Natural killer cell (primary cell): ENCODE measurements around the gene IFITM5. TPM values are rescaled to one million over a fixed set of nuclear protein-coding genes. Genes with fewer than 3 reads are reported as not detected.

Experiments used
- ATAC-seq, 3 donors: fragments of 150-1000 bp in 2 of 3; fragments of 200-7000 bp in 1 of 3; cut with Tn5 transposase; 1 replicate in 1 of 3; 2 replicates in 2 of 3; pipeline ENCODE4 v1.10.0; 2021; ENCODE audit warnings: mild to moderate bottlenecking in 2 of 3, moderate library complexity in 2 of 3
- DNase-seq, 2 donors: peaks; one replicate each; pipeline versions ENCODE4 v3.0.0 to v3.0.0-alpha.2; 2013 to 2021; ENCODE audit warnings: mixed read lengths in 1 of 2
- H3K27ac ChIP-seq: one replicate; pipeline ENCODE4 v1.5.1; 2013; ENCODE audit warnings: mild to moderate bottlenecking, low read length
- H3K27me3 ChIP-seq: one replicate; pipeline ENCODE4 v1.6.1; 2013; ENCODE audit warnings: low read length; ENCODE audit not compliant: control insufficient read depth, insufficient read depth
- H3K36me3 ChIP-seq: one replicate; pipeline ENCODE4 v1.6.1; 2013; ENCODE audit warnings: low read length; ENCODE audit not compliant: control insufficient read depth, insufficient read depth
- H3K4me1 ChIP-seq: one replicate; pipeline ENCODE4 v1.6.1; 2013; ENCODE audit warnings: low read length; ENCODE audit not compliant: control insufficient read depth, insufficient read depth
- H3K4me3 ChIP-seq: one replicate; pipeline ENCODE4 v1.5.1; 2013; ENCODE audit warnings: low read length
- H3K9me3 ChIP-seq: one replicate; pipeline ENCODE4 v1.6.1; 2013; ENCODE audit warnings: low read length; ENCODE audit not compliant: control insufficient read depth, insufficient read depth
- H3K27ac Mint-ChIP-seq, 2 donors: one replicate each; pipeline ENCODE4 v1.8.0; 2022; ENCODE audit warnings: mild to moderate bottlenecking in 2 of 2, mixed read lengths in 2 of 2, moderate library complexity in 1 of 2
- H3K27me3 Mint-ChIP-seq, 2 donors: one replicate each; pipeline ENCODE4 v1.8.0; 2022; ENCODE audit warnings: low read depth in 2 of 2, mixed read lengths in 2 of 2
- H3K36me3 Mint-ChIP-seq: one replicate; pipeline ENCODE4 v1.8.0; 2022; ENCODE audit warnings: mixed read lengths
- H3K4me1 Mint-ChIP-seq, 2 donors: one replicate each; pipeline ENCODE4 v1.8.0; 2022; ENCODE audit warnings: mixed read lengths in 2 of 2
- H3K4me3 Mint-ChIP-seq: one replicate; pipeline ENCODE4 v1.8.0; 2022; ENCODE audit warnings: mild to moderate bottlenecking, moderate library complexity, mixed read lengths
- H3K9me3 Mint-ChIP-seq, 2 donors: one replicate each; pipeline ENCODE4 v1.8.0; 2022; ENCODE audit warnings: mixed read lengths in 2 of 2
- CTCF ChIP-seq: fragments of 200-600 bp; IDR thresholded peaks from one replicate; pipeline ENCODE4 v1.8.0; 2022; ENCODE audit warnings: antibody characterized with exemption
- WGBS: methylation state at CpG from one replicate; pipeline ENCODE4 v1.1.7; 2013; ENCODE audit warnings: missing lambda C conversion rate; ENCODE audit not compliant: insufficient coverage; 5-methylcytosine and 5-hydroxymethylcytosine counted together
- intact Hi-C: fragments of 100-400 bp; cut with micrococcal nuclease; formaldehyde crosslinking; loops from one replicate; pipeline ENCODE4 v1.14.2; 2022
- total RNA-seq, 4 donors: library from RNA; stranded (reverse); fragments of 120-200 nt in 1 of 4; gene quantifications; one replicate each; pipeline versions ENCODE4 v1.2.3 to v1.2.4, GENCODE V29; 2013 to 2022

Gene IFITM5
- total RNA-seq, 3 donors from 2014 or later (not counting 1 experiment from before 2014, with no cell fraction given) = not detected

DNA sequence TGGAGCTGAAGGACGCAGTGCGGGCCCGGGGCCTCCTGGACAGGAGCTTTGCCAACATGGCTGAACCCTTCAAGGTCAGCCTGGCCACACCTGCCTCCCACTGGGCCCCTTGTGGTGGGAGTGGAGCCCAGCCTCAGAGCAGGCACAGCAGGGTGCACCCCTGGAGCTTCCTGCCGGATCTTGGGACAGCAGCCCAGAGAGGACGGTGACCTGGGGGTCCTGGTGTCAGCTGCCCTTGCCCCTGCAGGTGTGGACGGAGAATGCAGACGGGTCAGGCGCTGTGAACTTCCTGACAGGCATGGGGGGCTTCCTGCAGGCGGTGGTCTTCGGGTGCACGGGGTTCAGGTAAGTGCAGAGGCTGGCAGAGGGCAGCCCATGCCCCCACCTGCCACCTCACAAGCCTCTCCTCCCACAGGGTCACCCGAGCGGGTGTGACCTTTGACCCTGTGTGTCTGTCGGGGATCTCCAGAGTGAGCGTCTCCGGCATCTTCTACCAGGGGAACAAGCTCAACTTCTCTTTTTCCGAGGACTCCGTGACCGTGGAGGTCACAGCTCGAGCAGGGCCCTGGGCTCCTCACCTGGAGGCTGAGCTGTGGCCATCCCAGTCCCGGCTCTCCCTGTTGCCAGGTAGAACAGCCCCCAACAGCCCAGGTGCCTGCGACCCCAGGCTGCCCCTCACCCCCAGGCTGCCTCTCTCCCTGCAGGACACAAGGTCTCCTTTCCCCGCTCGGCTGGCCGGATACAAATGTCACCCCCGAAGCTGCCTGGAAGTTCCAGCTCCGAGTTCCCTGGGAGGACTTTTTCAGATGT is 5.3 kb downstream of the IFITM5 start:
- Mint-ChIP-seq H3K9me3 (no peaks in the 10 kb centered on the region), H3K4me1 (peaks cover 26 to 37% of the 10 kb centered on the region in 2 donors), H3K36me3 (no peaks in the 10 kb centered on the region), H3K4me3 (no peak overlapping the region), H3K27ac (no peak overlapping the region), H3K27me3 (no peaks in the 10 kb centered on the region)
- Histone ChIP-seq H3K27me3 (no peaks in the 10 kb centered on the region), H3K4me3 (no peak overlapping the region), H3K9me3 (no peaks in the 10 kb centered on the region), H3K27ac (no peak overlapping the region), H3K4me1 (peaks cover 65% of the 10 kb centered on the region), H3K36me3 (peaks cover 27% of the 10 kb centered on the region)
- intact Hi-C loops = no loop called here
- 94% methylated on average over 27 of the region's 27 CpGs for WGBS
- TF ChIP-seq CTCF = no peak
- DNase-seq = no peak
- no peak for ATAC-seq

DNA sequence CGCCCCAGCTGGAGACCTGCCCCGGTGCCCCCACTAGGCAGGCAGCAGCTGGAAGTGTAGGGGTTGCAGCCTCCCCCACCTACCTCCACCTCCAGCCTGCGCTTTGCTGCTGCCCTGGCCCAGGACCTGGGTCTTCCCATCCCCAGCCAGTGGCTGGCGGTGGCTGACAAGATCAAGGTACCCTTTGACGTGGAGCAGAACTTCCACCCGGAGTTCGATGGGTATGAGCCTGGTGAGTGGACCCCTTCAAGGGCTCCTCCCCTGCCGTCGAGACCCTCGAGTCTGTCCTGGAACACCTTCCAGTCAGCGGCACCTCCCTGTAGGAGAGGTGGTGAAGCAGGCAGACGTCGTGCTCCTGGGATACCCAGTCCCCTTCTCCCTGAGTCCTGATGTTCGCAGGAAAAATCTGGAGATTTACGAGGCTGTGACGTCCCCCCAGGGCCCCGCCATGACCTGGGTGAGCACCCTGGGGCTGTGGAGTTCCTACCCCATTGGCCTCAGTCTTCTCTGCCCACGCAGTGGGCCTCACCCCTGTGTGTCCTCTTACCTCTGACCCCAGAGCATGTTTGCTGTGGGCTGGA is 6.0 kb downstream of the IFITM5 start:
- H3K4me1 ChIP-seq = peaks cover 60% of the 10 kb centered on the region
- no peaks in the 10 kb centered on the region for H3K27me3 ChIP-seq
- 98% methylated on average over 16 of the region's 18 CpGs for WGBS
- H3K9me3 ChIP-seq = no peaks in the 10 kb centered on the region
- TF ChIP-seq CTCF = no peak
- ATAC-seq (no peak), DNase-seq (no peak)
- H3K4me3 ChIP-seq = no peak overlapping the region
- Mint-ChIP-seq H3K4me1 (peaks cover 26 to 37% of the 10 kb centered on the region in 2 donors), H3K27ac (no peak overlapping the region), H3K27me3 (no peaks in the 10 kb centered on the region), H3K36me3 (no peaks in the 10 kb centered on the region), H3K4me3 (no peak overlapping the region), H3K9me3 (no peaks in the 10 kb centered on the region)
- intact Hi-C loops = no loop called here
- H3K27ac ChIP-seq = no peak overlapping the region
- H3K36me3 ChIP-seq = peaks cover 27% of the 10 kb centered on the region

DNA sequence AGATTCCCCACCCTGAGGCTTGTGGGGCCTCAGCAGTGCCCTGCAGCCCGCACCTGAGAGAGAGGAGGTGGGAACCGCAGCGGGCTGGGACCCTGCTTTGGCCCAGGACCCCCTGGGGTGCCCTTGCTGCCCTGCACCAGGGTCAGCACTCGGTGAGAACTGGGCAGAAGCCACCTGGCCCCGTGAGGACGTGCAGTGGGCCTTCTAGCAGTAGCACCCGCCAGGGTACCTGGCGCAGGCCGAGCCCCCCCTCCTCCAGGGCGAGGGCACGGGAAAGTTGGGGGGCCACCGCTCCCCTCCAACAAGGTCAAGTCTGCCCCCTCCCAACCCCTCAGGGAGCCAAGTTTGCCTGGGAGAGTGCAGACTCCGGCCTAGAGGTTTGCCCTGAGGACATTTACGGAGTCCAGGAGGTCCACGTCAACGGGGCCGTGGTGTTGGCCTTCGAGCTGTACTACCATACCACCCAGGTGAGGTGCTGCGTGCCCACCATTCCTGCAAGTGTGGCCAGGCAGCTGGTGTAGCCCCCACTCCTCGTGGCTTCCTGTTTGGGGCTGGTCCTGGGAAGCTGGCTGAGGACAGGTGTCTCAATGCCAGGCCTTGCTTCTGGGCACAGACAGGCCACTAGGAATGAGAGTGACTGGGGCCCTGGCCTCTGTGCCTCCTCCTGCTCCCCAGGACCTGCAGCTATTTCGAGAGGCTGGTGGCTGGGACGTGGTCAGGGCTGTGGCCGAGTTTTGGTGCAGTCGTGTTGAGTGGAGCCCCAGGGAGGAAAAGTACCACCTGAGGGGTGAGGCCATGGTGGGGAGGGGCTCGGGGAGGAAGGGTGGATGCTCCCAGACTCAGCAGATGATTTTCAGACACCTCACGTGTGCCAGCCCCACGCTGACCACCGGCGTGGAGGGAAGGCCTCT is 6.9 kb downstream of the IFITM5 start:
- ATAC-seq (no peak), DNase-seq (no peak)
- TF ChIP-seq CTCF = no peak
- H3K4me3 Mint-ChIP-seq = no peak overlapping the region
- no peaks in the 10 kb centered on the region for H3K36me3 Mint-ChIP-seq
- H3K9me3 Mint-ChIP-seq = no peaks in the 10 kb centered on the region
- no peak overlapping the region for H3K4me3 ChIP-seq
- peaks cover 27% of the 10 kb centered on the region for H3K36me3 ChIP-seq
- intact Hi-C loops = no loop called here
- no peaks in the 10 kb centered on the region for H3K9me3 ChIP-seq
- no peak overlapping the region for H3K27ac Mint-ChIP-seq
- 85% methylated on average over 29 of the region's 29 CpGs for WGBS
- H3K4me1 ChIP-seq = peaks cover 60% of the 10 kb centered on the region
- H3K27ac ChIP-seq = no peak overlapping the region
- no peaks in the 10 kb centered on the region for H3K27me3 ChIP-seq
- peaks cover 27 to 36% of the 10 kb centered on the region in 2 donors for H3K4me1 Mint-ChIP-seq
- no peaks in the 10 kb centered on the region for H3K27me3 Mint-ChIP-seq
